H9 (cell line): ENCODE data around the gene RAB11FIP4. TPM values are rescaled to one million over a fixed set of nuclear protein-coding genes. Genes with fewer than 3 reads are reported as not detected.

Experiments used
- DNase-seq: peaks from one replicate; pipeline ENCODE4 v3.0.0-alpha.2; 2017
- H2AFZ ChIP-seq: one replicate; pipeline ENCODE4 v1.6.1; 2013; ENCODE audit warnings: mild to moderate bottlenecking, low read length, control low read depth, moderate library complexity
- H2AK5ac ChIP-seq: 2 replicates; pipeline ENCODE4 v1.6.1; 2013; ENCODE audit warnings: low read length, control low read depth, mixed read lengths; ENCODE audit not compliant: insufficient read length
- H2BK120ac ChIP-seq: one replicate; pipeline ENCODE4 v1.6.1; 2013; ENCODE audit warnings: low read depth, mild to moderate bottlenecking, low read length, control low read depth, inconsistent platforms; ENCODE audit not compliant: poor library complexity, severe bottlenecking
- H2BK12ac ChIP-seq: 2 replicates; pipeline ENCODE4 v1.6.1; 2013; ENCODE audit warnings: low read length, control low read depth, mixed read lengths, low read depth; ENCODE audit not compliant: insufficient read length
- H2BK15ac ChIP-seq: 2 replicates; pipeline ENCODE4 v1.6.1; 2013; ENCODE audit warnings: low read depth, low read length, control low read depth
- H2BK20ac ChIP-seq: one replicate; pipeline ENCODE4 v1.6.1; 2013; ENCODE audit warnings: low read depth, mild to moderate bottlenecking, low read length, control low read depth, inconsistent platforms; ENCODE audit not compliant: poor library complexity, severe bottlenecking
- H2BK5ac ChIP-seq: 2 replicates; pipeline ENCODE4 v1.6.1; 2013; ENCODE audit warnings: low read length, control low read depth, mixed read lengths; ENCODE audit not compliant: insufficient read length
- H3K14ac ChIP-seq: 2 replicates; pipeline ENCODE4 v1.6.1; 2013; ENCODE audit warnings: low read length, control low read depth; ENCODE audit not compliant: insufficient read depth
- H3K18ac ChIP-seq: 2 replicates; pipeline ENCODE4 v1.6.1; 2013; ENCODE audit warnings: low read depth, mild to moderate bottlenecking, mixed read lengths, low read length, control low read depth; ENCODE audit not compliant: insufficient read length
- H3K23ac ChIP-seq: 2 replicates; pipeline ENCODE4 v1.6.1; 2013; ENCODE audit warnings: low read length, control low read depth, mixed read lengths, low read depth; ENCODE audit not compliant: insufficient read length
- H3K23me2 ChIP-seq: 2 replicates; pipeline ENCODE4 v1.6.1; 2013; ENCODE audit warnings: low read depth, mild to moderate bottlenecking, mixed read lengths, low read length, control low read depth; ENCODE audit not compliant: insufficient read length, poor library complexity, severe bottlenecking
- H3K27ac ChIP-seq: 2 replicates; pipeline ENCODE4 v1.5.1; 2013; ENCODE audit warnings: low read length, control low read depth, mixed read lengths, low read depth; ENCODE audit not compliant: insufficient read length
- H3K27me3 ChIP-seq: 2 replicates; pipeline ENCODE4 v1.6.1; 2013; ENCODE audit warnings: low read length, control low read depth, inconsistent platforms; ENCODE audit not compliant: insufficient read depth
- H3K4ac ChIP-seq: 2 replicates; pipeline ENCODE4 v1.6.1; 2013; ENCODE audit warnings: low read depth, mild to moderate bottlenecking, control low read depth, inconsistent platforms, low read length, moderate library complexity
- H3K4me1 ChIP-seq: 2 replicates; pipeline ENCODE4 v1.6.1; 2013; ENCODE audit warnings: low read length, control low read depth, inconsistent platforms; ENCODE audit not compliant: insufficient read depth
- H3K4me2 ChIP-seq: 2 replicates; pipeline ENCODE4 v1.6.1; 2013; ENCODE audit warnings: low read length, control low read depth, mixed read lengths; ENCODE audit not compliant: insufficient read length, insufficient read depth
- H3K56ac ChIP-seq: 2 replicates; pipeline ENCODE4 v1.6.1; 2013; ENCODE audit warnings: low read depth, mild to moderate bottlenecking, mixed read lengths, low read length, control low read depth; ENCODE audit not compliant: insufficient read length
- H3K79me1 ChIP-seq: 2 replicates; pipeline ENCODE4 v1.6.1; 2013; ENCODE audit warnings: low read depth, mild to moderate bottlenecking, moderate library complexity, low read length, control low read depth, inconsistent platforms; ENCODE audit not compliant: insufficient read depth, poor library complexity, severe bottlenecking
- H3K79me2 ChIP-seq: 2 replicates; pipeline ENCODE4 v1.6.1; 2013; ENCODE audit warnings: low read length, control low read depth, inconsistent platforms; ENCODE audit not compliant: insufficient read depth
- H3K9ac ChIP-seq: 2 replicates; pipeline ENCODE4 v1.6.1; 2013; ENCODE audit warnings: low read length, control low read depth, mixed read lengths; ENCODE audit not compliant: insufficient read length; ENCODE audit errors: extremely low read depth
- H3K9me3 ChIP-seq: one replicate; pipeline ENCODE4 v1.6.1; 2013; ENCODE audit warnings: low read depth, low read length, inconsistent platforms; ENCODE audit not compliant: control insufficient read depth
- H3T11ph ChIP-seq: one replicate; pipeline ENCODE4 v1.6.1; 2013; ENCODE audit warnings: mild to moderate bottlenecking, low read length, control low read depth, inconsistent platforms
- H4K20me1 ChIP-seq: one replicate; pipeline ENCODE4 v1.6.1; 2013; ENCODE audit not compliant: control insufficient read depth, insufficient read length, insufficient read depth
- H4K5ac ChIP-seq: 2 replicates; pipeline ENCODE4 v1.6.1; 2013; ENCODE audit warnings: low read depth, mild to moderate bottlenecking, mixed read lengths, low read length, control low read depth; ENCODE audit not compliant: insufficient read length
- H4K8ac ChIP-seq: replicated peaks from 2 replicates; pipeline ENCODE4 v1.6.1; 2013; ENCODE audit warnings: low read length, control low read depth, mixed read lengths, low read depth; ENCODE audit not compliant: insufficient read length
- H4K91ac ChIP-seq: 2 replicates; pipeline ENCODE4 v1.6.1; 2013; ENCODE audit warnings: low read depth, mild to moderate bottlenecking, moderate library complexity, mixed read lengths, low read length, control low read depth; ENCODE audit not compliant: insufficient read length
- H3K27ac Mint-ChIP-seq, 3 experiments: 2 replicates in 2 of 3; 3 replicates in 1 of 3; pipeline ENCODE4 v1.8.0; 2020 to 2021; ENCODE audit warnings: mixed read lengths in 3 of 3, mild to moderate bottlenecking in 1 of 3, moderate library complexity in 1 of 3
- H3K27me3 Mint-ChIP-seq: 2 replicates; pipeline ENCODE4 v1.8.0; 2021; ENCODE audit warnings: low read depth, mild to moderate bottlenecking, moderate library complexity, mixed read lengths
- H3K36me3 Mint-ChIP-seq, 3 experiments: 2 replicates in 2 of 3; 3 replicates in 1 of 3; pipeline ENCODE4 v1.8.0; 2020 to 2021; ENCODE audit warnings: low read depth in 3 of 3, mixed read lengths in 3 of 3; ENCODE audit not compliant: insufficient read depth in 1 of 3
- H3K4me1 Mint-ChIP-seq, 2 experiments: 2 replicates each; pipeline ENCODE4 v1.8.0; 2020; ENCODE audit warnings: mixed read lengths in 2 of 2
- H3K4me3 Mint-ChIP-seq, 2 experiments: 2 replicates in 1 of 2; 3 replicates in 1 of 2; pipeline ENCODE4 v1.8.0; 2020 to 2021; ENCODE audit warnings: mild to moderate bottlenecking in 2 of 2, mixed read lengths in 2 of 2, moderate library complexity in 1 of 2
- H3K9me3 Mint-ChIP-seq, 2 experiments: 2 replicates in 1 of 2; 3 replicates in 1 of 2; pipeline ENCODE4 v1.8.0; 2020; ENCODE audit warnings: mild to moderate bottlenecking in 2 of 2, mixed read lengths in 2 of 2, moderate library complexity in 1 of 2
- WGBS: extraction: QIAGEN DNeasy Blood & Tissue Kit; methylation state at CpG from one replicate; pipeline ENCODE4 v1.1.7; 2013; ENCODE audit warnings: missing lambda C conversion rate, low lambda C conversion rate, mixed read lengths; ENCODE audit not compliant: insufficient read length; ENCODE audit errors: extremely low coverage; 5-methylcytosine and 5-hydroxymethylcytosine counted together
- total RNA-seq: library from RNA; stranded (reverse); gene quantifications from 2 replicates; pipeline ENCODE4 v1.2.1, GENCODE V29; 2021
- TF ChIP-seq, protein P1 (sequence below): fragments of 200-600 bp; sonication (generic); conservative IDR thresholded peaks from 3 replicates; pipeline ENCODE4 v1.8.0; 2021; ENCODE audit warnings: antibody characterized with exemption, mild to moderate bottlenecking

Gene RAB11FIP4
- total RNA-seq, 1 experiment from 2014 or later = 25.7 TPM

DNA sequence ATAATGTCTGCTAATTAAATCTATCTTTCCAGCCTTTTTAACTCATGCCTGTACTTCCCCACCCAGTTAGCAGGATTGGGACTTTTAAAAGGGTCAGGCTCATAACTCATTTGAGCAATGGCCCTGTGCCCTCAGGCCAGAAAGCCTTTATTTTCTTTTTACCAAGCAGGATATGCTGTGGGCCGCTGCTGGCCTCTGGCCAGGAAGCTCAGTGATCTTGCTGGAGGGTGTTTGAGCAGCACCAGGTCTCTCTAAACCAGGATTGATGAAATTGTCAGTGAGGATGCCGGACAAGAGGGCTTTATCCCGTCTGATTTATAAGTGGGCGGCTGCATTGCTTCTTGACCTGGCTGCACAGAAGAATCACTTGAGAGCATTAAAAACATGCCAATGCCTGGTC is 187.8 kb downstream of the RAB11FIP4 start:
- Histone ChIP-seq H4K20me1 (no peaks in the 10 kb centered on the region), H3K79me1 (no peaks in the 10 kb centered on the region), H2AFZ (no peak overlapping the region), H4K8ac (no peak overlapping the region), H2AK5ac (no peak overlapping the region), H3K23me2 (no peaks in the 10 kb centered on the region), H3K23ac (no peak overlapping the region), H3K4me1 (no peaks in the 10 kb centered on the region), H3T11ph (no peak overlapping the region), H3K9me3 (no peaks in the 10 kb centered on the region), H4K91ac (no peak overlapping the region), H3K4ac (no peak overlapping the region), H2BK5ac (no peak overlapping the region), H3K4me2 (no peak overlapping the region), H2BK15ac (no peak overlapping the region), H4K5ac (no peak overlapping the region), H3K27me3 (no peaks in the 10 kb centered on the region), H3K79me2 (no peaks in the 10 kb centered on the region), H3K56ac (no peak overlapping the region), H3K14ac (no peak overlapping the region), H3K18ac (no peak overlapping the region), H2BK12ac (no peak overlapping the region), H2BK120ac (no peak overlapping the region), H3K9ac (no peak overlapping the region), H2BK20ac (no peak overlapping the region), H3K27ac (no peak overlapping the region)
- no peak overlapping the region for H3K4me3 Mint-ChIP-seq
- TF ChIP-seq, protein P1, sequence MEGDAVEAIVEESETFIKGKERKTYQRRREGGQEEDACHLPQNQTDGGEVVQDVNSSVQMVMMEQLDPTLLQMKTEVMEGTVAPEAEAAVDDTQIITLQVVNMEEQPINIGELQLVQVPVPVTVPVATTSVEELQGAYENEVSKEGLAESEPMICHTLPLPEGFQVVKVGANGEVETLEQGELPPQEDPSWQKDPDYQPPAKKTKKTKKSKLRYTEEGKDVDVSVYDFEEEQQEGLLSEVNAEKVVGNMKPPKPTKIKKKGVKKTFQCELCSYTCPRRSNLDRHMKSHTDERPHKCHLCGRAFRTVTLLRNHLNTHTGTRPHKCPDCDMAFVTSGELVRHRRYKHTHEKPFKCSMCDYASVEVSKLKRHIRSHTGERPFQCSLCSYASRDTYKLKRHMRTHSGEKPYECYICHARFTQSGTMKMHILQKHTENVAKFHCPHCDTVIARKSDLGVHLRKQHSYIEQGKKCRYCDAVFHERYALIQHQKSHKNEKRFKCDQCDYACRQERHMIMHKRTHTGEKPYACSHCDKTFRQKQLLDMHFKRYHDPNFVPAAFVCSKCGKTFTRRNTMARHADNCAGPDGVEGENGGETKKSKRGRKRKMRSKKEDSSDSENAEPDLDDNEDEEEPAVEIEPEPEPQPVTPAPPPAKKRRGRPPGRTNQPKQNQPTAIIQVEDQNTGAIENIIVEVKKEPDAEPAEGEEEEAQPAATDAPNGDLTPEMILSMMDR = no peak
- no peaks in the 10 kb centered on the region for H3K4me1 Mint-ChIP-seq
- H3K9me3 Mint-ChIP-seq = no peaks in the 10 kb centered on the region
- H3K36me3 Mint-ChIP-seq = no peaks in the 10 kb centered on the region
- no CpG with 5 or more reads among the region's 4 CpGs for WGBS
- no peak overlapping the region for H3K27ac Mint-ChIP-seq
- no peaks in the 10 kb centered on the region; the same call in none of the 2 replicates for H3K27me3 Mint-ChIP-seq
- no peak for DNase-seq
